ENCODE measurements around the gene HBA1.
"Not testable (repeated sequence)": the region's sequence is repeated elsewhere in the genome, so short reads cannot be mapped to it uniquely, and the experiment has no call there.

The HBA1 gene

DNA sequence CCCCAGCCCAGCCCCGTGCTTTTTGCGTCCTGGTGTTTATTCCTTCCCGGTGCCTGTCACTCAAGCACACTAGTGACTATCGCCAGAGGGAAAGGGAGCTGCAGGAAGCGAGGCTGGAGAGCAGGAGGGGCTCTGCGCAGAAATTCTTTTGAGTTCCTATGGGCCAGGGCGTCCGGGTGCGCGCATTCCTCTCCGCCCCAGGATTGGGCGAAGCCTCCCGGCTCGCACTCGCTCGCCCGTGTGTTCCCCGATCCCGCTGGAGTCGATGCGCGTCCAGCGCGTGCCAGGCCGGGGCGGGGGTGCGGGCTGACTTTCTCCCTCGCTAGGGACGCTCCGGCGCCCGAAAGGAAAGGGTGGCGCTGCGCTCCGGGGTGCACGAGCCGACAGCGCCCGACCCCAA is 474 bp upstream of the HBA1 start:
- DNase-seq (ENCODE audit: low spot score), result not testable (repeated sequence)

DNA sequence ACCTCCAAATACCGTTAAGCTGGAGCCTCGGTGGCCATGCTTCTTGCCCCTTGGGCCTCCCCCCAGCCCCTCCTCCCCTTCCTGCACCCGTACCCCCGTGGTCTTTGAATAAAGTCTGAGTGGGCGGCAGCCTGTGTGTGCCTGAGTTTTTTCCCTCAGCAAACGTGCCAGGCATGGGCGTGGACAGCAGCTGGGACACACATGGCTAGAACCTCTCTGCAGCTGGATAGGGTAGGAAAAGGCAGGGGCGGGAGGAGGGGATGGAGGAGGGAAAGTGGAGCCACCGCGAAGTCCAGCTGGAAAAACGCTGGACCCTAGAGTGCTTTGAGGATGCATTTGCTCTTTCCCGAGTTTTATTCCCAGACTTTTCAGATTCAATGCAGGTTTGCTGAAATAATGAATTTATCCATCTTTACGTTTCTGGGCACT is 928 bp downstream of the HBA1 start:
- no peak for DNase-seq (ENCODE audit: low spot score)

GRCh38 chr16:177981-178667 is 1.6 kb downstream of the HBA1 start:
- DNase-seq (ENCODE audit: low spot score), result no peak

GRCh38 chr16:178668-179015 is 2.2 kb downstream of the HBA1 start:
- no peak for DNase-seq (ENCODE audit: low spot score)

DNA sequence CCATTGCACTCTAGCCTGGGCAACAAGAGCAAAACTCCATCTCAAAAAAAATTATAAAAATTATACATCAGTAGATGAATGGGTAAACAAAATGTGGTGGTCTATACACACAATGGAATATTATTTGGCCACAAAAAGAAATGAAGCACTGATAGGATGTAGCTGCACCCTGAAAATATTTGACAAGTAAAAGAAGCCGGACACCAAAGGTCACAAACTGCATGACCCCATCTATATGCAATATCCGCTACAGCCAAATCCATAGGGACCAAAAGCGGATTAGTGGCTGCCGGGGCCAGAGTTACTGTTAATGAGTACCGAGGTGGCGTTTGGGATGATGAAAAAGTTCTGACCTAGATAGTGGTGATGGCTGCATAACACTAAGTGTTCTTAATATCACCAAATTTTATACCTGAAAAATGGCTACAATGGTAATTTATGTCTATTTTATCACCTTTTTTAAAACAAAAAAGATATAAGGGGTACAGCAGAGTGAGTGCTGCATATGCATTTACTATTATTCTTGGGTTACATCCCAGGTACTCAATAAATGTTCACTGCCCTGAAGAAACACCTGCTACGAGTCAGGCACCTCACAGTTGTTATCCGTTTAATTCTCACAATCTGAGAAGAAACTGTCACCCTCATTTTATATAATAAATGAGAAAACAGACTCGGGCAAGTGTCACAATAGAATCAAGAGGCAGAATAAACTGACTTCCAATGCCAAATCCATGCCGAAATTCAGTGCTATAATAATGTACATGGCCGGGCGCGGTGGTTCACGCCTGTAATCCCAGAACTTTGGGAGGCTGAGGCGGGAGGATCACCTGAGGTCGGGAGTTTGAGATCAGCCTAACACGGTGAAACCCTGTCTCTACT is 3.0 kb downstream of the HBA1 start:
- DNase-seq (ENCODE audit: low spot score), result no peak

DNA sequence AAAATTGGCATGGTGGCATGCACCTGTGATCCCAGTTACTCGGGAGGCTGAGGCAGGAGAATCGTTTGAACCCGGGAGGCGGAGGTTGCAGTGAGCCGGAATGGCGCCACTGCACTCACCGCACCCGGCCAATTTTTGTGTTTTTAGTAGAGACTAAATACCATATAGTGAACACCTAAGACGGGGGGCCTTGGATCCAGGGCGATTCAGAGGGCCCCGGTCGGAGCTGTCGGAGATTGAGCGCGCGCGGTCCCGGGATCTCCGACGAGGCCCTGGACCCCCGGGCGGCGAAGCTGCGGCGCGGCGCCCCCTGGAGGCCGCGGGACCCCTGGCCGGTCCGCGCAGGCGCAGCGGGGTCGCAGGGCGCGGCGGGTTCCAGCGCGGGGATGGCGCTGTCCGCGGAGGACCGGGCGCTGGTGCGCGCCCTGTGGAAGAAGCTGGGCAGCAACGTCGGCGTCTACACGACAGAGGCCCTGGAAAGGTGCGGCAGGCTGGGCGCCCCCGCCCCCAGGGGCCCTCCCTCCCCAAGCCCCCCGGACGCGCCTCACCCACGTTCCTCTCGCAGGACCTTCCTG is 3.7 kb downstream of the HBA1 start, which contains the start of gene HBQ1:
Gene HBQ1, plus strand, starts transcription at position 359 of the 575 bp plus-strand sequence. Its CDS starts 28 bp downstream, at position 387.
- DNase-seq (ENCODE audit: low spot score), result peak; percentile 27

DNA sequence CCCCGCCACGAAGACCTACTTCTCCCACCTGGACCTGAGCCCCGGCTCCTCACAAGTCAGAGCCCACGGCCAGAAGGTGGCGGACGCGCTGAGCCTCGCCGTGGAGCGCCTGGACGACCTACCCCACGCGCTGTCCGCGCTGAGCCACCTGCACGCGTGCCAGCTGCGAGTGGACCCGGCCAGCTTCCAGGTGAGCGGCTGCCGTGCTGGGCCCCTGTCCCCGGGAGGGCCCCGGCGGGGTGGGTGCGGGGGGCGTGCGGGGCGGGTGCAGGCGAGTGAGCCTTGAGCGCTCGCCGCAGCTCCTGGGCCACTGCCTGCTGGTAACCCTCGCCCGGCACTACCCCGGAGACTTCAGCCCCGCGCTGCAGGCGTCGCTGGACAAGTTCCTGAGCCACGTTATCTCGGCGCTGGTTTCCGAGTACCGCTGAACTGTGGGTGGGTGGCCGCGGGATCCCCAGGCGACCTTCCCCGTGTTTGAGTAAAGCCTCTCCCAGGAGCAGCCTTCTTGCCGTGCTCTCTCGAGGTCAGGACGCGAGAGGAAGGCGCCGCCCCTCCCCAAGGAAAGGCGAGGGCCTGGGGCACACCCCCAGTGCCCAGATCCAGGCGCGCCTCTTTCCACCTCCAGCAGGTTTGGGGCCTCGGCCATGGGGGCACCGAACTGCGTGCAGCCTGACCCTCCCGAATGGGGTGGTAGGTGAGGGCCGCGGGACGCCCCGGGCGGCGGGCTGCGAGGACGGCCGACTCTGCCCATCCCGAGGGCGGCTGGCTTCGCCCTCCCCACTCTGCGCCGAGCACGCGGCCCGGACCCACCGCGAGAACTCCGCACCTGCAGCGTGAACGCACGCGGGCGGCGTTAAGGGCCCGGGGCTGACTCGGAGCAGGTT is 4.4 kb downstream of the HBA1 start:
- DNase-seq (ENCODE audit: low spot score), result peak; percentile 40

- no peak for DNase-seq (ENCODE audit: low spot score)
Measured at GRCh38 chr16:181565-182021, 5.1 kb downstream of the HBA1 start.

- no peak for DNase-seq (ENCODE audit: low spot score)
Measured at GRCh38 chr16:183005-183404, 6.5 kb downstream of the HBA1 start.

- DNase-seq (ENCODE audit: low spot score), result no peak
Measured at GRCh38 chr16:185213-185612, 8.7 kb downstream of the HBA1 start.

DNA sequence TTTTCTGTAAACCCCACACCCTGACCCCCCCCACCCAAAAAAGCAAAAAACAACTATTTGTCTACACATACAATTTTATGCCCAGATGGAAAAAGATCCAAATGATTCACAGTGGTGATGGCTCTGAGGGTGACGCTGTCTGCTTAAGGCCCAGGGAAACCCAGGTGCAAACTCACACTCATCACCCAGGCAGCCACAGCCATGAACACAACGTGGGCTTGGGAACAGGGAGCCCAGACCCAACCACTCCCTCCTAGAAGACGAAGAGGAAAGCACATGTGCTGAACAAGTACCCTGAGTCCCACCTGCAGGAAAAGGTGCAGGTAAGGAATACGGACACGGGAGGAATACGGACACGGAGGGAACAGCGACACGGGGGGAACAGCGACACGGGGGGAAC is 9.2 kb downstream of the HBA1 start:
- no peak for DNase-seq (ENCODE audit: low spot score)

DNA sequence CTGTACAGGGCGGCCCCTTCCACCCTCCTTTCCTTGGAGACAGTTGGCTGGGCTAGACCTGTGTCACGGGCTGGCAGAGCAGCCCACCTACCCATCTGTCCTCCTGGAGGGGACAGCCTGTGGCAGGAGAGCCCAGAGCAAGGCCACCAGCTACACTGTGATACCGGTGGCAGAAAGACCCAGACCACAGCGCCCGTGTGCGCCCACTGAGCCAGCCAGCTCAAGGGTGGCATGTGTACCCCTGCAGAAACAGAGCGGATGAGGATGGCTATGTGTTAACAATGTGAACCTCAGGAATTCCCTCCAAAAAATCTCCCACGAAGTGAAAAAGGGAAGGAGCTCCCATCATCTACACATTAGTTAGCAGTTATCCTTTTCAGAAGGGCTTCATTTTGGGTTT is 10.8 kb downstream of the HBA1 start:
- no peak for DNase-seq (ENCODE audit: low spot score)

- DNase-seq (ENCODE audit: low spot score), result no peak
Measured at GRCh38 chr16:188674-189073, 12.2 kb downstream of the HBA1 start.

GRCh38 chr16:189604-190186 is 13.2 kb downstream of the HBA1 start:
- no peak for DNase-seq (ENCODE audit: low spot score)

DNA sequence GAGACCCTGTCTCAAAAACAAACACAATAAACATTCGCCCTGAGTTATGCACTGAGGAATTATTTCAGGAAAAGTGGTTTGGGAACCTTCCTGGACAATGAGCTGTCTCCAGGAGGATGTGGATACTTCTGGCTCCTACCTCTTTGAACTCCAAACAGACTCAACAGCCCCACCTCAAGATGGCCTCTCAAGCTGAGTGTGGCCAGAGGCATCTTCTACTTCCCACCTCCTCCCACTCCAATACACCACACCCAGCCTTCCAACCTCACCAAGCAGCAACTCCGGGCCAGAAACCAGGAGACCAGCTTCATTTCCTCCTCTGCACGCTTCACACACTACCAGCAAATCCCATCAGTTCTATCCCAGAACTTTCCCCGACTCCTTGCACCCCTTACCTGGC is 15.4 kb downstream of the HBA1 start:
- no peak for DNase-seq (ENCODE audit: low spot score)

DNA sequence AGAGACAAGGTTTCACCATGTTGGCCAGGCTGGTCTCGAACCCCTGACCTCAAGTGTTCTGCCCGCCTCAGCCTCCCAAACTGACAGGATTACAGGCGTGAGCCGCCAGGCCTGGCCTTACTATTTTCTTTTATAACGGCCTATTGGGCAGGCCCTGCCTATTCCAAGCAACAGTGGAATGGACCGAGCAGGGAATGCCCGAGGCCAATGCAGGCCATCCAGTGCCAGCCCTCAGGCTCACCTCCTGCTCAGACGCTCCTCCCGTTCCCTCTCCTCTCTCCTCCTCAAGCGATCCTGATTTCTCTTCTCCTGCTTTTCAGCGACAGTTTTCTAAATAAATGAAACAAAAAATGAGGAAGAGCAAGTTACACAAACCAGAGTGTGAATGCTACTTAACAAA is 16.2 kb downstream of the HBA1 start:
- DNase-seq (ENCODE audit: low spot score), result no peak

GRCh38 chr16:193441-193840 is 17.0 kb downstream of the HBA1 start:
- DNase-seq (ENCODE audit: low spot score), result no peak

- no peak for DNase-seq (ENCODE audit: low spot score)
Measured at GRCh38 chr16:194516-194915, 18.0 kb downstream of the HBA1 start.

GRCh38 chr16:200388-200787 is 23.9 kb downstream of the HBA1 start:
- DNase-seq (ENCODE audit: low spot score), result no peak

DNA sequence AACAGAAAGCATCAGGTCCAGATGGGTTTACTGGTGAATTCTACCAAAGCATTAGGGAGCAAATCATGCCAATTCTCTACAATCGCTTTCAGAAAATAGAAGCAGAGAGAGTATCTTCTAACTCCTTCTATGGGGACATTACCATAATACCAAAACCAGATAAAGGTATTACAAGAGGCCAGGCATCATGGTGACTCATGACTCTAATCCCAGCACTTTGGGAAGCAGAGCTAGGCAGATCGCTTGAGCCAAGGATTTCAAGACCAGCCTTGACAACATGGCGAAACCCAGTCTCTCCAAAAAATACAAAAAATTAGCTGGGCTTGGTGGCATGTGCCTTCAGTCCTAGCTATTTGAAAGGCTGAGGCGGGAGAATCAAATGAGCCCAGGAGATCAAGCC is 26.8 kb downstream of the HBA1 start:
- DNase-seq (ENCODE audit: low spot score), result no peak

DNA sequence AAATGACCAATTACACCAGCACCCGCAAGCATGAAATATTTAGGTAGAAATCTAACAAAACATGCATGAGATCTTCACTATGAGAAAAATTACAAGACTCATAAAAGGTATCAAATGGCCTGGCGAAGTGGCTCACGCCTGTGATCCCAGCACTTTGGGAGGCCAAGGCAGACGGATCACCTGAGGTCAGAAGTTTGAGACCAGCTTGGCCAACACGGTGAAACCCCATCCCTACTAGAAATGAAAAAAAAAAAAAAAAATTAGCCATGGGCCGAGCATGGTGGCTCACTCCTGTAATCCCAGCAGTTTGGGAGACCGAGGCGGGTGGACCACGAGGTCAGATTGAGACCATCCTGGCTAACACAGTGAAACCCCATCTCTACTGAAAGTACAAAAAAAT is 27.6 kb downstream of the HBA1 start:
- not testable (repeated sequence) for DNase-seq (ENCODE audit: low spot score)

GRCh38 chr16:209359-209758 is 32.9 kb downstream of the HBA1 start:
- not testable (repeated sequence) for DNase-seq (ENCODE audit: low spot score)

All from kidney capillary endothelial cell (primary cell).